ENCODE data around the gene SLC28A1.

GRCh38 chr15:84911879-84912660 lies 27.6 kb downstream of the SLC28A1 start:
- TF ChIP-seq CTCF (IDR thresholded peaks at IDR 0.05 in 4 of 5, conservative IDR thresholded peaks at IDR 0.05 in 1 of 5) (no peak), POLR2A (IDR thresholded peaks at IDR 0.05) (peak; percentile 51 to 78)

All from gastrocnemius medialis (tissue), 4 donors.